GM18499 (cell line): ENCODE measurements around the gene QRICH1.
"Not testable (repeated sequence)": the region's sequence is repeated elsewhere in the genome, so short reads cannot be mapped to it uniquely, and the experiment has no call there.

Experiments used
- ATAC-seq: cut with Tn5 transposase; IDR thresholded peaks from one replicate; pipeline ENCODE4 v1.9.1; 2021; ENCODE audit warnings: moderate number of reproducible peaks; ENCODE audit not compliant: insufficient read depth, unreplicated experiment

The QRICH1 gene

GRCh38 chr3:49018707-49019006, 75.2 kb downstream of the QRICH1 start:
- ATAC-seq = no peak

- no peak for ATAC-seq
These were observed 75.7 kb downstream of the QRICH1 start, which contains the start of gene DALRD3 for GRCh38 chr3:49017971-49018706. TSS of gene DALRD3 (minus strand) at chr3:49018580. CDS start at chr3:49018564, 16 bp downstream.

- ATAC-seq = no peak
These were observed 76.5 kb downstream of the QRICH1 start for GRCh38 chr3:49017229-49017970.

GRCh38 chr3:49016414-49017228, 77.2 kb downstream of the QRICH1 start:
- ATAC-seq = no peak

- ATAC-seq = no peak
These were observed 78.1 kb downstream of the QRICH1 start for GRCh38 chr3:49015765-49016164.

- ATAC-seq = no peak
These were observed 78.8 kb downstream of the QRICH1 start for GRCh38 chr3:49015072-49015471.

GRCh38 chr3:49013738-49014660, 79.9 kb downstream of the QRICH1 start:
- no peak for ATAC-seq

- no peak for ATAC-seq
These were observed 80.6 kb downstream of the QRICH1 start for GRCh38 chr3:49013113-49013737.

- no peak for ATAC-seq
These were observed 81.3 kb downstream of the QRICH1 start for GRCh38 chr3:49012441-49013017.

- no peak for ATAC-seq
These were observed 84.5 kb downstream of the QRICH1 start for GRCh38 chr3:49009396-49009795.

GRCh38 chr3:49008627-49009026, 85.2 kb downstream of the QRICH1 start:
- ATAC-seq = not testable (repeated sequence)

- no peak for ATAC-seq
These were observed 85.9 kb downstream of the QRICH1 start for GRCh38 chr3:49007771-49008528.

GRCh38 chr3:49007068-49007770, 86.7 kb downstream of the QRICH1 start, which contains the start of gene WDR6:
TSS of gene WDR6 (plus strand) at chr3:49007391. CDS start at chr3:49007432, 41 bp downstream.
- ATAC-seq = peak; percentile 61

- no peak for ATAC-seq
These were observed 87.3 kb downstream of the QRICH1 start for GRCh38 chr3:49006408-49007067.

- no peak for ATAC-seq
These were observed 87.9 kb downstream of the QRICH1 start for GRCh38 chr3:49005998-49006397.

- ATAC-seq = no peak
These were observed 88.6 kb downstream of the QRICH1 start for GRCh38 chr3:49005303-49005680.
